ENCODE measurements around the gene SRRM3.

DNA sequence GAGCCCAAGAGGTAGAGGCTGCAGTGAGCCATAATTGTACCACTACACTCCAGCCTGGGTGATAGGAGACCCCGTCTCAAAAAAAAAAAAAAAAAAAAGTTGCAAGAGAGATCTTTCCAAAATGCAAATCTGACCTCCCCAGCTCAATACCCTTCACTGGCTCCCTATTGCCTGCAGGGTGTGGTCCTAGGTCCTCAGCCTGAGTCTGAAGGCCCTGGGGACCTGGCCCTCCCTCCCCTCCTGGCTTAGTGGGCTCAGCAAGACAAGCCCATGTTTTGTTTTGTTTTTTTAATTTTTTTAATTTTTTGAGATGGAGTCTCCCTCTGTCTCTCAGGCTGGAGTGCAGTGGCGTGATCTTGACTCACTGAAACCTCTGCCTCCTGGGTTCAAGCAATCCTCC, 20.6 kb downstream of the SRRM3 start:
- TF ChIP-seq, protein P1, sequence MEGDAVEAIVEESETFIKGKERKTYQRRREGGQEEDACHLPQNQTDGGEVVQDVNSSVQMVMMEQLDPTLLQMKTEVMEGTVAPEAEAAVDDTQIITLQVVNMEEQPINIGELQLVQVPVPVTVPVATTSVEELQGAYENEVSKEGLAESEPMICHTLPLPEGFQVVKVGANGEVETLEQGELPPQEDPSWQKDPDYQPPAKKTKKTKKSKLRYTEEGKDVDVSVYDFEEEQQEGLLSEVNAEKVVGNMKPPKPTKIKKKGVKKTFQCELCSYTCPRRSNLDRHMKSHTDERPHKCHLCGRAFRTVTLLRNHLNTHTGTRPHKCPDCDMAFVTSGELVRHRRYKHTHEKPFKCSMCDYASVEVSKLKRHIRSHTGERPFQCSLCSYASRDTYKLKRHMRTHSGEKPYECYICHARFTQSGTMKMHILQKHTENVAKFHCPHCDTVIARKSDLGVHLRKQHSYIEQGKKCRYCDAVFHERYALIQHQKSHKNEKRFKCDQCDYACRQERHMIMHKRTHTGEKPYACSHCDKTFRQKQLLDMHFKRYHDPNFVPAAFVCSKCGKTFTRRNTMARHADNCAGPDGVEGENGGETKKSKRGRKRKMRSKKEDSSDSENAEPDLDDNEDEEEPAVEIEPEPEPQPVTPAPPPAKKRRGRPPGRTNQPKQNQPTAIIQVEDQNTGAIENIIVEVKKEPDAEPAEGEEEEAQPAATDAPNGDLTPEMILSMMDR (IDR thresholded peaks at IDR 0.05; ENCODE audit: insufficient read depth, low read depth, low read length): no peak
- TF ChIP-seq EZH2 (IDR thresholded peaks at IDR 0.05; ENCODE audit: insufficient read depth, low read length): no peak
